Measurements from ENCODE around the gene TMEM184B.
"Not testable (repeated sequence)": the region's sequence is repeated elsewhere in the genome, so short reads cannot be mapped to it uniquely, and the experiment has no call there.

The TMEM184B gene

DNA sequence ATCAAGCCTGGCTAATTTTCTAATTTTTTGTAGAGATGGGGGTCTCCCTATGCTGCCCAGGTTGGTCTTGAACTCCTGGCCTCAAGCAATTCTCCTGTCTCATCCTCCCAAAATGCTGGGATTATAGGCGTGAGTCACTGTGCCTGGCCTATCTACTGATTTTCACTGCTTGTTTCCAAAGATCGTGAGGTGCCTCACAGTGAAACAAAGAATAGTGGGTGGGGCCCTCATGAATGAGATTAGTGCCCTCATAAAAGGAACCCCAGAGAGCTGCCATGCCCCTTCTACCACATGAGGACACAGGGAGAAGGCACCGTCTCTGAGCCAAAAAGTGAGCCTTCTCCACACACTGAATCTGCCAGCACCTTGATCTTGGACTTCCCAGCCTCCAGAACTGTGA, 23.5 kb downstream of the TMEM184B start:
- no peak for DNase-seq (ENCODE audit: low read depth in 2 of 2)

DNA sequence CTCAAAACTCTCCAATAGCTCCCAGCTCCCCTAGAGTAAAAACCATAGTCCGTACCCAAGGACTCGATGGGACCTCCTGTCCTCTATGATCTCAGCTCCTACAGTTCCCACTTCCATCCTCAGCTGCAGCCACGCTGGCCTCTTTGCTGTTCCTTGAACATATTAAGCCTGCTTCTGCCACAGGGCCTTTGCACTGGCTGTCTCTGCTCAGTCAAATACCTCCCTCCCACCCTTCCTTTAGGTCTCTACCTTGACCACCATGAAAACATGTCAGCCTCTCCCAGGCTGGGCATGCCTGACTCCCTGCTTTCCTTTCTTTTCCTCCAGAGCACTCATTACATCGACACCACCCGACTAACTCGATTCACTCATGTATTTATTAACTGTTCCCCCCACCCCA, 24.5 kb downstream of the TMEM184B start:
- no peak for DNase-seq (ENCODE audit: low read depth in 2 of 2)

DNA sequence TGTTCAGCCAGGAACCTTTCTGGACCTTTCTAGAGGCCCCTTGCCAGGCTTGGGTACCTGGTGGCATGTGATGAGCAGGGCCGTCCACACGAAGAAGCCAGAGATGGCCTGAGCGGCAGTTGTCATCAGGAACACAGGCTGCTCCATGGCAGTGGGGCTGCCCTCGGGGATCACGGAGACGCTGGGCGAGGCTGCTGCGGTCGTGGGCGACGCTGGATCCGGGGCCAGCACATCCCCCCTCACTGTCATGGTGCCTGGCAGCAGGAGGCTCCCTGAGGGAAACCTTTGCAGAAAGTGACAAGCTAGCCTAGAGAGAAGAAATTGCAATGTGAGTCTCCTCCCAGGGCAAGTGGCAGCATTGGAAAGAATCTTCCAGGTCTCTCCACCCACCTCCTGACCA, 25.1 kb downstream of the TMEM184B start:
- DNase-seq (ENCODE audit: low read depth in 2 of 2) = no peak

DNA sequence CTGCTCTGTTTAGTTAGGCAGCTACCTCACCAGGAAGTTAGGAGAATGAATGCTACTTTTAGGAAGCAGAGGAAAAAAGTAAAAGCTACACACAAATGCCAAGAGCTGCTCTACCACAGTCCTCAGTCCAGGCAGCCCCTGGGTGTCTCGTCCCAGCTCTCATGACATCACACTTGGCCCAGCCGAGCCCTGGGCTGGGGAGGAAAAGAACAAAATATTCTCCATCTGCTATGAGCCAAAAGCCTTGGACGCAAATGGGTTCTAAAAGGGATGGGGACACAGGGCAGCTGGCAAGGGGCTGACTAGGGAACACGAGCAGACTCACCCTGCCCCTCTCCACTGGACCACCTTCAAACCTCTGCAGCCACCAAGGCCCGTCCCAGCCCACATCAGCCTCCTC, 26.1 kb downstream of the TMEM184B start:
- DNase-seq (ENCODE audit: low read depth in 2 of 2) = no peak

- no peak for DNase-seq (ENCODE audit: low read depth in 2 of 2)
Observed at GRCh38 chr22:38246046-38246658, 26.7 kb downstream of the TMEM184B start.

- DNase-seq (ENCODE audit: low read depth in 2 of 2) = no peak
Observed at GRCh38 chr22:38244106-38244505, 28.7 kb downstream of the TMEM184B start.

- no peak for DNase-seq (ENCODE audit: low read depth in 2 of 2)
Observed at GRCh38 chr22:38243007-38243765, 29.6 kb downstream of the TMEM184B start.

DNA sequence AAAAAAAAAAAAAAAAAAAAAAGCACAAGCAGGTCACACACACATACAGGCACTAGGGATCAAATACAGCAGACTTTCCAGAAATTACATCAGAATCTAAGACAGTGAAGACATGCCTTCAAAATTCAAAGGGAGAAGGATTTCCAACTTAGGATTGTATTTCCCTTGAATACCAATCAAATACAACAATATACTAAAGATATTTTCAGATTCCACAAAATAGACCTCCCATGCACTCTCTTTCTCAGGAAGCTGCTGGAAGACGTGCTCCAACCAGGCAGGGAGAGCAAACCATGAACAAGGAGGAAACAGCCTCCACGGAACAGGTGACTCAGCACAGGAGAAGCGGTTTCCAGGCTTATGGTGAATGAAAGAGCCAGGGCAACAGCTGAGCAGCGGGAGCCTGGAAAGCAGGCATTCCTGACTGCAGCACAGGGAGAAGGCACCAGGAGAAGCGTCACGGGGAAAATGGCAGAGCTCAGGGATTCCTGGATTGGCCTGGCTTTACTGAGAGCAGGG, 32.0 kb downstream of the TMEM184B start:
- DNase-seq (ENCODE audit: low read depth in 2 of 2) = no peak

GRCh38 chr22:38239101-38239761, 33.6 kb downstream of the TMEM184B start:
- no peak for DNase-seq (ENCODE audit: low read depth in 2 of 2)

GRCh38 chr22:38238519-38239071, 34.2 kb downstream of the TMEM184B start:
- no peak for DNase-seq (ENCODE audit: low read depth in 2 of 2)

DNA sequence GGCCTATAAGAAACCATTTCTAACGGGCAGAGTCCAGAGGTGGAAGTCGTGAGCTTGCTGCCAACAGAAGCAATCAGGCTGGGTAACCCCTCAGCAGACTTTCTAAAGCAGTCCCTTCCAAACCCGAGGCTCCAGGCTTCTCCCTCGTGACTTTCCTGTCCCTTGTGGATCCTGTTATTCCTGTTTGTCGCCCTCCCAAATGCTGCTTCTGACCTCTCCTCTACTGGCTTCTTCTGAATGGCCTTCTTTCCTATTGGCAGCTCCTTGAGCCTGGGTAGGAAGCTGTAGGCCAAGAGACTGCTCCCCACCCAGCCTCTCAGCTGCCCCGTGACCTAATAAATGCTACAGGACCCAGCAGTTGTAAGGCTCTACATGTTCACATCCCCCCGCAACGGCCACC, 36.0 kb downstream of the TMEM184B start:
- DNase-seq (ENCODE audit: low read depth in 2 of 2) = no peak

DNA sequence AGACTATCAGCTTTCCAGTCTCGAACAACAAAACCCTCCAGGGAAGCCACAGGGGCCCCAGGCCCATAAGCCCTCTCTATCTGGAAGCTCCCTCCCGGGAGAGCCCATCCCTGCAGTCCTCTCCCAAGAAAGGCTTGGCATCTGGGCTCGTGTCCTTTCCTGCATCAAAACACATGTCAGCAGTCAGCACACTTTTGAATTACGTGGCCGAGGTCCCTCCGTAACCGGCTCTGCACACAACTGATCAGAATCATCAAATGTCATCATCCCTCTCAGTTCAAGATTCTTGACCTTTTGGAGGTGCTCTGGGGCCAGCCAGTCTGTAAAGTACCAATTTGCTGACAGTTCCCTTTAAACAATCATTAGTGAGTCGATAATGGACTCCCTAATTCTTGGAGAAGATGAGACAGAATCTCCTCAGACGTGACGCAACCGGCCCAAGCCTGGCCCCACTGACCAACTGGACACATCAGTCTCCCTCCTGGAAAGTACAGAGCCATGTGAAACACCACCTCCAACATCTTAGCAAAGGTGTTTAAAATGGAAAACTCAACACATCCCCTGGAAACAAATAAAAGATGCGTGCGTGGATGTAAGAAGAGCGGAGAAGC, 37.5 kb downstream of the TMEM184B start:
- no peak for DNase-seq (ENCODE audit: low read depth in 2 of 2)

DNA sequence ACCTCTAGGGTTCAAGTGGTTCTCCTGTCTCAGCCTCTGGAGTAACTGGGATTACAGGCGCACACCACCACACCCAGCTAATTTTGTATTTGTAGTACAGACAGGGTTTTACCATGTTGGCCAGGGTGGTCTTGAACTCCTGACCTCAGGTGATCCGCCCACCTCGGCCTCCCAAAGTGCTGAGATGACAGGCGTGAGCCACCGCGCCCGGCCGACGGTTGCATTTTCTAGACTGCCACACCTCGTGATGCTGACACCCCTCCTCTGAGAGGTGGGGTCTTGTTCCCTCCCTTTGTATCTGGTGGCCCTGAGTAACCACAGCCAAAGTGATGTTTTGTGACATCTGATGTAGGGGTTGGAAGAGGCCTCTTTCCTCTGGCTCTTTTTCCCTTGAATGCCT, 39.0 kb downstream of the TMEM184B start:
- DNase-seq (ENCODE audit: low read depth in 2 of 2) = not testable (repeated sequence)

DNA sequence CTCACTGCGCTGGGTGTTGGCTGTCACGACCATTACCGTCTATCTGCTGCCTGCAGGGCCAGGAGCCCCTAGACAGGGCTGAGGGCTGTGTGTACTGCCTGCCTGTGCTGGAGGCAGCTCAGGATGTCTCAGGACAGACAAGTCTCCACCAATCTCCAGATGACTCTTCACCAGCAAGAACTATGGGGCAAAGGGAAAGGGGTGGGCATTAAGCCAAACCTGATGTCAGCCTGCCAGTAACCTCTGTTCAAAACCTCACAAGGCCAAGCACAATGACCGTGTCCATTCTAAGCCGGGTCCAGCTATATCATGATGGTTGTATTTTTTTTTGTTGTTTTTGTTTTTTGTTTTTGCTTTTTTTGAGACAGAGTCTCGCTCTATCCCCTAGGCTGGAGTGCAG, 39.4 kb downstream of the TMEM184B start:
- no peak for DNase-seq (ENCODE audit: low read depth in 2 of 2)

DNA sequence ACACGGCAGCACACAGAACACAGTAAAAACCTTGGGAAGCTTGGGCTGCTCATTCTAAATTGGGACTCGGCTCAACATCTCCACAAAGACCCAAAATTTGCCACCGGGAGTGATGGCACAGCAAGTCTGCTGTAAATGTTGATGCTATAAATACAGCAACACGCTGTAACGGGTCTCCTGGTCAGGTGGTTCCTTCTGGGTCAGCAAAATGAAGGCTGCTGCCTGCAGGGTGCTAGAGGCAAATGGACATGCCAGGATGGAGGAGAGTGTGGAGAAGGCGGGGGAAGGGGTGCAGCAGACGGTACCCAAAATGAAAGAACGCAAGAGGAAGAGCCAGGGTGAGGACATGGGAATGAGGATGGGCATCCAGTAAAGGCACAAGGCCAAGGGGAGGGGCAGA, 40.6 kb downstream of the TMEM184B start:
- DNase-seq (ENCODE audit: low read depth in 2 of 2) = no peak

- no peak for DNase-seq (ENCODE audit: low read depth in 2 of 2)
Observed at GRCh38 chr22:38230916-38231315, 41.9 kb downstream of the TMEM184B start.

GRCh38 chr22:38230108-38230825, 42.5 kb downstream of the TMEM184B start:
- peak in 1 of 2 donors; percentile 22 for DNase-seq (ENCODE audit: low read depth in 2 of 2)

DNA sequence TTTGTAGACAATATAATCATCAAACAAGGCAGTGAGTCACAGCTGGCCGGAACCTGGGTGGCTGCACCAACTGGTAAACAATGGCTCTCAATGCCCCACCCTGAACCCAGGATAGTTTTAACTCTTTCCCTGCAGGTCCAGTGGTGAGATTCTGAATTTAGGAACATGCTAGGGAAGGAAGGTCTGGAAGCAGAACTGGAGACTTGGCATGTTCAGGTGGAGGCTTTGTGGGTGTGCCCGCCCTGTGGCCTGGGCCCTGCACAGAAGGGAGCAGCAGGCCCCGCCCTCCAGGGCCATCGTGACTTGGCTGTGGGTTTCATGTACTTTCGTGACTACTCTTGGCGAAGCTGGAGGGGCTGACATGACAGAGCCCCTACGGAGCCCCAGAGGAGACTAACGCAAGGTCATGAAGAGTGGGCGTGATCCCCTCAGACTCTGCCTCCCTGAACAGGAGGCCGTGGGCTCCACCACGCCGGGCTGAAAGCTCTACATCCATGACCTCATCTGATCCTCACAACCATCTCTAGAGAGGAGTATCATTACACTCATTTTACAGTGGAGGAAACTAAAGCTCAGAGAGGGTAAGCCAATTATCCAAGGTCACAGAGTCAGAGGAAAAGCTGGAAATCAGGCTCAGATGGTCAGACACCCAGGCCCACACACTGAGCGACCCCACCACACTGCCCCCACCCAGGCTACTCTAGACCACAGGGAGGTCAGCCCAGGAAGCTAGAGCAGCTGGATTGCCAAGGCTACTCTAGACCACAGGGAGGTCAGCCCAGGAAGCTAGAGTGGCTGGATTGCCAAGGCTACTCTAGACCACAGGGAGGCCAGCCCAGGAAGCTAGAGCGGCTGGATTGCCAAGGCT, 43.7 kb downstream of the TMEM184B start:
- no peak for DNase-seq (ENCODE audit: low read depth in 2 of 2)

DNA sequence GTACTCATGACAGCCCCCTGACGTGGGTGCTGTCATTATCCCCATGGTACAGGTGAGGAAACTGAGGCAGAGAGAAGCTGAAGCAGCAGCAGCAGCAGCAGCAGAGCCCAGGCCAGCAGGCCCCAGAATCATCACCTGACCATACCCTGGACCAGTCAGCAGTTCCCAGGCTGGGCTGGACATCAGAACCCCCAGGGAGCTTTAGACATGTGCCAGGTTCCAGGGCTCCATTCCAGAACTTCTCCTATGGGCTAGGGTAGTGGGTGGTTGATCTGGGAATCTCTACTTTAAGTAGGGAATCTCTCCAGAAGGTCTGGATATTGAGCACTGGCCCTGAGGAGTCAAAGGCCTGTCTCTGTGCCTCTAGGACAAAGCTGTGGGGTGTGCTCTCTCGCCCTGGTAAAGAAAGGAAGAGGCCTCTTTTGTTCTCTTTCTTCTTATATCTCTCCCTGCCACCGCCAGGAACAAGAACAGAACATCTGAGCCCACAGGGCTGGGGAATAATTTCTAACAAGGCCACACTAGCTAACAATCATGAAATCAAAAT, 44.4 kb downstream of the TMEM184B start:
- DNase-seq (ENCODE audit: low read depth in 2 of 2) = no peak

Measured in stimulated activated CD4-positive, alpha-beta T cell treated with anti-CD3 and anti-CD28 coated beads, Interleukin-1b, Interleukin-23, amount 100 ng/mL, for 4 hours (primary cell).